Transverse colon (tissue), 4 donors: ENCODE data around the gene TFEB. TPM values are rescaled to one million over a fixed set of nuclear protein-coding genes. Genes with fewer than 3 reads are reported as not detected.

Experiments
- DNase-seq: peaks from one replicate; pipeline ENCODE4 v3.0.0-alpha.2; 2019
- H3K27ac ChIP-seq, 4 donors: fragments of 200-600 bp; sonication (generic); 2 replicates each; pipeline ENCODE4 v1.5.1; 2016 to 2018; ENCODE audit warnings: inconsistent platforms in 4 of 4
- H3K27me3 ChIP-seq: fragments of 200-600 bp; sonication (generic); 2 replicates; pipeline ENCODE4 v1.5.1; 2017; ENCODE audit warnings: inconsistent platforms
- H3K36me3 ChIP-seq, 4 donors: fragments of 200-600 bp; sonication (generic); 2 replicates each; pipeline ENCODE4 v1.5.1; 2017 to 2019; ENCODE audit warnings: inconsistent platforms in 4 of 4
- H3K4me1 ChIP-seq, 4 donors: fragments of 200-600 bp; sonication (generic); 2 replicates each; pipeline ENCODE4 v1.5.1; 2017 to 2020; ENCODE audit warnings: inconsistent platforms in 4 of 4
- H3K4me3 ChIP-seq, 4 donors: fragments of 200-600 bp; sonication (generic); 1 replicate in 1 of 4; 2 replicates in 3 of 4; pipeline versions ENCODE4 v1.5.1 to v1.6.1; 2017 to 2019; ENCODE audit warnings: inconsistent platforms in 4 of 4
- H3K9me3 ChIP-seq, 2 donors: fragments of 200-600 bp; sonication (generic); 2 replicates each; pipeline ENCODE4 v1.5.1; 2017 to 2019; ENCODE audit warnings: inconsistent platforms in 2 of 2
- EP300 ChIP-seq: sonication (generic); formaldehyde crosslinking; IDR thresholded peaks from one replicate; pipeline ENCODE4 v1.6.1; 2017; ENCODE audit warnings: antibody characterized with exemption, low read depth
- POLR2A ChIP-seq: fragments of 450-650 bp; IDR thresholded peaks from one replicate; pipeline ENCODE4 v1.6.1; 2016; ENCODE audit warnings: antibody characterized with exemption, mild to moderate bottlenecking, moderate library complexity
- POLR2AphosphoS5 ChIP-seq, 3 donors: sonication (generic); formaldehyde crosslinking; IDR thresholded peaks; one replicate each; pipeline ENCODE4 v1.6.1; 2016; ENCODE audit warnings: antibody characterized with exemption in 3 of 3
- WGBS, 2 donors: methylation state at CpG; one replicate each; pipeline ENCODE4 v1.1.5; 2018; ENCODE audit warnings: low coverage in 1 of 2; 5-methylcytosine and 5-hydroxymethylcytosine counted together
- in situ Hi-C, 4 donors: fragments of 200-750 bp; cut with MboI; loops; one replicate each; pipeline versions ENCODE4 v1.15.0 to v1.15.1; 2017; ENCODE audit warnings: low sequenced_read_pairs in 3 of 4, low pct_ligation_motif_present in 1 of 4, low pct_unique_long_range_greater_than_20kb in 1 of 4
- intact Hi-C: fragments of 100-400 bp; cut with DNase I; formaldehyde crosslinking; loops from one replicate; pipeline ENCODE4 v1.15.1; 2023; ENCODE audit warnings: low total_unique reads
- total RNA-seq, 4 donors: library from RNA; depleted of rRNA; stranded (reverse); fragments of >200 nt; gene quantifications; one replicate each; pipeline ENCODE4 v1.1.0, GENCODE V29; 2016
- TF ChIP-seq, protein P1 (sequence below), 5 experiments: fragments of 200-600 bp in 3 of 5; fragments of 450-650 bp in 2 of 5; sonication (generic) in 3 of 5; IDR thresholded peaks; 1 replicate in 2 of 5; 2 replicates in 3 of 5; pipeline ENCODE4 v1.5.1; 2016 to 2017; ENCODE audit warnings: antibody characterized with exemption in 5 of 5, inconsistent platforms in 3 of 5, mild to moderate bottlenecking in 2 of 5, moderate library complexity in 1 of 5

TFEB gene
- total RNA-seq, 4 donors from 2014 or later, result 30.4 to 47.1 (median 38.1) TPM

DNA sequence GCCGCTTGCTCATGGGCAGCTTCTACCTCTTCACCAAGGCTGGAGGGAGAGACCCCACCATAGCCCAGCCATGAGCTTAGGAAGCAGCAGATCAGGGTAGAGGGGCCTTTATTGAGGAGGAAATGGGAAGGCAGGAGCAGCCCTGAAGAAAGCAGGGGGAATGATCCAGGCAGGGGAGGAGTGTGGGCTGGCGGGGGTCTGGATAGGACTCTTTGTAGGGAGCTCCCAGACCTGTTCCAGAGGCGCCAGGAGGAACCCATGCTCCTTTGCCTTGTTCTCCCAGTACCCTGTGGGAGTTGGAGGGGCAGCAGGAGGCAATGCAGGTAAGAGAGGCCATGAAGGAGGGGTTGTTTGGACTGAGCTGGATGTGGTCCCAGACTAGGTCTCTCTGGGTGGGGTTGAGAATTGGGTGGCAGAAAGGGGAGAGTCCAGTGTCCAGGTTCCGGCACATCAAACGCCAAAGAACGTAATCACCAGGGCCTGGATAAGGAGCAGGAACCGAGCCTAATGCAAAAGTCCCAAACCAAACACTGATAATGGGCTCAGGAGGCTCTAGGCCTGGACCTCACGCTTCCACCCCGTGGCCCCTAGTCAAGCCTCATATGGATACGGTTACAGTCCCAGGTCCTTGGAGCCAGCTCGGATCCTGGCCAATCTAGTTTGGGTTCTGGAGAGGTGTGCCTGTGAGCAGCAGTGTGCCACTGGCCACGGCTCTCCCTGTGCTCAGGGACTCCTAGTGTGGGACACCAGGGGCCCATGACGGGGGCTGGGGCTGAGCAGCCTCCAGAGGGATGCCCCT is 23.9 kb upstream of the TFEB start:
- TF ChIP-seq POLR2A, result no peak
- no peak for TF ChIP-seq POLR2AphosphoS5 (IDR thresholded peaks at IDR 0.05)
- TF ChIP-seq EP300, result no peak
- TF ChIP-seq, protein P1, sequence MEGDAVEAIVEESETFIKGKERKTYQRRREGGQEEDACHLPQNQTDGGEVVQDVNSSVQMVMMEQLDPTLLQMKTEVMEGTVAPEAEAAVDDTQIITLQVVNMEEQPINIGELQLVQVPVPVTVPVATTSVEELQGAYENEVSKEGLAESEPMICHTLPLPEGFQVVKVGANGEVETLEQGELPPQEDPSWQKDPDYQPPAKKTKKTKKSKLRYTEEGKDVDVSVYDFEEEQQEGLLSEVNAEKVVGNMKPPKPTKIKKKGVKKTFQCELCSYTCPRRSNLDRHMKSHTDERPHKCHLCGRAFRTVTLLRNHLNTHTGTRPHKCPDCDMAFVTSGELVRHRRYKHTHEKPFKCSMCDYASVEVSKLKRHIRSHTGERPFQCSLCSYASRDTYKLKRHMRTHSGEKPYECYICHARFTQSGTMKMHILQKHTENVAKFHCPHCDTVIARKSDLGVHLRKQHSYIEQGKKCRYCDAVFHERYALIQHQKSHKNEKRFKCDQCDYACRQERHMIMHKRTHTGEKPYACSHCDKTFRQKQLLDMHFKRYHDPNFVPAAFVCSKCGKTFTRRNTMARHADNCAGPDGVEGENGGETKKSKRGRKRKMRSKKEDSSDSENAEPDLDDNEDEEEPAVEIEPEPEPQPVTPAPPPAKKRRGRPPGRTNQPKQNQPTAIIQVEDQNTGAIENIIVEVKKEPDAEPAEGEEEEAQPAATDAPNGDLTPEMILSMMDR (IDR thresholded peaks at IDR 0.05), result no peak
- no peaks in the 10 kb centered on the region for H3K9me3 ChIP-seq
- H3K36me3 ChIP-seq, result no peaks in the 10 kb centered on the region
- intact Hi-C loops (no loop called here), in situ Hi-C loops (no loop called here)
- DNase-seq, result no peak
- WGBS, 2 donors, result 87% methylated on average over 11 of the region's 13 CpGs; no CpG with 5 or more reads in 1 of the 2 donors
- no peaks in the 10 kb centered on the region for H3K27me3 ChIP-seq
- H3K4me1 ChIP-seq, result no peaks in the 10 kb centered on the region
- no peak overlapping the region for H3K4me3 ChIP-seq
- H3K27ac ChIP-seq, result no peak overlapping the region

DNA sequence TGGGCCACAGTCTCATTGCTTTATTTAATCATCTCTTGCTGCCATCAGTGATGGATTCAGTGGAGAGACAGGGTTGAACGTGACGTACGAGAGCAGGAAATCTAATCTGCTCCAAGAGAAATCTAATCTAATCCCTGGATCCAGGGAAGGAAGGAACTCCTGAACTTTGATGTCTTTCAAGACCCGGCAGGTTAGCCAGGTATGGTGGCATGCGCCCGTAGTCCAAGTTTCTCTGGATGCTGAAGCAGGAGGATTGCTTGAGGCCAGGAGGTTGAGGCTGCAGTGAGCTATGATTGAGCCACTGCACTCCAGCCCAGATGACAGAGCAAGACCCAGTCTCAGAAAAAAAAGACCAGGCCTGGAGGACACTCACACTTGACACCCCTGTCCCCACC is 23.2 kb upstream of the TFEB start:
- H3K4me1 ChIP-seq, result no peaks in the 10 kb centered on the region
- H3K36me3 ChIP-seq, result no peaks in the 10 kb centered on the region
- intact Hi-C loops (no loop called here), in situ Hi-C loops (no loop called here)
- H3K4me3 ChIP-seq, result no peak overlapping the region
- no peaks in the 10 kb centered on the region for H3K27me3 ChIP-seq
- TF ChIP-seq, protein P1 (IDR thresholded peaks at IDR 0.05), result no peak
- TF ChIP-seq POLR2AphosphoS5 (IDR thresholded peaks at IDR 0.05) (no peak), POLR2A (no peak), EP300 (no peak)
- no peak overlapping the region for H3K27ac ChIP-seq
- 88% methylated on average over 6 of the region's 6 CpGs; no CpG with 5 or more reads in 1 of the 2 donors for WGBS, 2 donors
- no peak for DNase-seq
- H3K9me3 ChIP-seq, result no peaks in the 10 kb centered on the region

DNA sequence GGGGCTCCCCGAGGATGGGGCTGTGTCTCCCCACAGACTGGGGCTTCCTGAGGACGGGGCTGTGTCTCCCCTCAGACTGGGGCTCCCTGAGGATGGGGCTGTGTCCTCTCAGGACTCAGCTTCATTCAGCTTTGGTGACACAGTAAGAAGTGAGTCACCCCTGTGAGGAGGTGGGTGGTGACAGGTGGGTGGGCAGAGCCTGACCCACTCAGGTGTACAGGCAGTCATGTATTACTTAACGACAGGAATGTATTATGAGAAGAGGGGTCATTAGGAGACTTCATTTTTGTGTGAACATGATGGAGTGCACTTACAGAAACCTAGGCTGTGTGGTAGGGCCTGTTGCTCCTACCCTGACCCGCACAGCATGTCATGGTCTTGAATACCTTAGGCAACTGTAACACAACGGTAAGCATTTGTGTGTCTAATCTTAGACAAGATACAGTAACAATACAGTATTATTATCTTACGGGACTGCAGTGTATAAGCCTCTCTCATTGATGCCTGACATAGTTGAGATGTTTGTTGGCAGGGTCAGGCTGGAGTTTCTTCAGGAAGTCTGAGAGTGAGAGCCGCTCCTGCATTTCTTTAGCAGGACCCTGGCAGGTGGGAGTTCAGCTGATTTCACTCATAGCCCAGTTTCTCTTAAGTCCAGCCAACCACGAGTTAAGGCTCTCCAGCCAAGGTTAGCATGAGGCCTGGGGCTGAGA is 22.7 kb upstream of the TFEB start:
- no peaks in the 10 kb centered on the region for H3K9me3 ChIP-seq
- WGBS, 2 donors, result 77 to 81% methylated on average over 5 to 6 of the region's 8 CpGs
- no peak for DNase-seq
- H3K27me3 ChIP-seq, result no peaks in the 10 kb centered on the region
- no peaks in the 10 kb centered on the region for H3K4me1 ChIP-seq
- intact Hi-C loops, result no loop called here
- no peaks in the 10 kb centered on the region for H3K36me3 ChIP-seq
- H3K27ac ChIP-seq, result no peak overlapping the region
- no peak overlapping the region for H3K4me3 ChIP-seq
- in situ Hi-C loops, result no loop called here
- TF ChIP-seq EP300 (no peak), POLR2A (no peak), POLR2AphosphoS5 (IDR thresholded peaks at IDR 0.05) (no peak)
- TF ChIP-seq, protein P1 (IDR thresholded peaks at IDR 0.05), result no peak

DNA sequence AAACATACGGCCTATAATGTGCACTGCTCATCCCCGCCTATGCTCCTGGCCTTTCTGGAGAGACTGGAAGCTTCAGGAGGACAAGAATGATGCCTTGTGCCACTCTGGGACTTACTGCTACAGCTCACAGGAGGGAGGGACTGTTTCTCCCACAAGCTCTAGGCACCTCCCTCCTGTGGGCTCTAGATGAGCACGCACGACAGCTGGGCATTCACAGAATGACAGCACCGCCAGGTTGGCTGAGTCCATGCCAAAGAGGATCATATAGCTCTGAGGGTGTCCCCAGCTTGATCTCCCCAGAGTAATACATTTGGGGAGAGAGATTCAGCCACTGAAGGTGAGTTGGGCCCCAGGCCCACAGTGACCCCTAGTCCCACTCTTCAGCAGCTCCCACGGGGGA is 21.9 kb upstream of the TFEB start:
- Histone ChIP-seq H3K4me3 (no peak overlapping the region), H3K4me1 (no peaks in the 10 kb centered on the region), H3K27me3 (no peaks in the 10 kb centered on the region), H3K27ac (no peak overlapping the region), H3K9me3 (no peaks in the 10 kb centered on the region), H3K36me3 (no peaks in the 10 kb centered on the region)
- intact Hi-C loops (no loop called here), in situ Hi-C loops (no loop called here)
- no peak for DNase-seq
- WGBS, 2 donors, result 95% methylated on average over 6 of the region's 6 CpGs; no CpG with 5 or more reads in 1 of the 2 donors
- TF ChIP-seq, protein P1 (IDR thresholded peaks at IDR 0.05), result no peak
- TF ChIP-seq POLR2A (no peak), EP300 (no peak), POLR2AphosphoS5 (IDR thresholded peaks at IDR 0.05) (no peak)
